ENCODE data around the gene NTRK1.

GRCh38 chr1:156881101-156881500 is 20.4 kb downstream of the NTRK1 start:
- TF ChIP-seq CTCF (conservative IDR thresholded peaks at IDR 0.05; ENCODE audit: low read depth, low read length) (no peak), POLR2A (IDR thresholded peaks at IDR 0.05; ENCODE audit: low read depth, low read length) (no peak), RFX5 (IDR thresholded peaks at IDR 0.05; ENCODE audit: low read depth, low read length) (no peak), SMC3 (IDR thresholded peaks at IDR 0.05; ENCODE audit: low read depth, low read length) (no peak), RAD21 (IDR thresholded peaks at IDR 0.05; ENCODE audit: low read length) (no peak), FOS (IDR thresholded peaks at IDR 0.05; ENCODE audit: low read depth, low read length) (no peak), BHLHE40 (IDR thresholded peaks at IDR 0.05; ENCODE audit: low read depth, low read length) (no peak), MAFK (IDR thresholded peaks at IDR 0.05; ENCODE audit: low read depth, low read length) (no peak), CEBPB (IDR thresholded peaks at IDR 0.05; ENCODE audit: low read depth, low read length) (no peak), MAZ (IDR thresholded peaks at IDR 0.05; ENCODE audit: borderline replicate concordance, low read depth, low read length) (no peak), USF2 (IDR thresholded peaks at IDR 0.05; ENCODE audit: low read depth, low read length) (no peak)
